Activated T-cell treated with anti-CD3 and anti-CD28 coated beads, Interleukin-2, amount 50 U/mL, for 4 hours (primary cell): ENCODE measurements around the gene RPS5. TPM values are rescaled to one million over a fixed set of nuclear protein-coding genes. Genes with fewer than 3 reads are reported as not detected.
"Not testable (repeated sequence)": the region's sequence is repeated elsewhere in the genome, so short reads cannot be mapped to it uniquely, and the experiment has no call there.

Experiments
- ATAC-seq, 2 donors: fragments of 200-7000 bp; cut with Tn5 transposase; one replicate each; pipeline ENCODE4 v1.10.0; 2021
- DNase-seq: peaks from one replicate; pipeline ENCODE4 v3.0.0-alpha.2; 2020
- H3K27me3 Mint-ChIP-seq: one replicate; pipeline ENCODE4 v1.8.0; 2021; ENCODE audit warnings: low read depth, mixed read lengths
- H3K36me3 Mint-ChIP-seq: one replicate; pipeline ENCODE4 v1.8.0; 2022; ENCODE audit warnings: mixed read lengths; ENCODE audit not compliant: insufficient read depth
- H3K4me1 Mint-ChIP-seq: one replicate; pipeline ENCODE4 v1.8.0; 2021; ENCODE audit warnings: low read depth, mixed read lengths
- H3K4me3 Mint-ChIP-seq: one replicate; pipeline ENCODE4 v1.8.0; 2021; ENCODE audit warnings: mild to moderate bottlenecking, moderate library complexity, mixed read lengths
- H3K9me3 Mint-ChIP-seq: one replicate; pipeline ENCODE4 v1.8.0; 2021; ENCODE audit warnings: mixed read lengths
- total RNA-seq, 3 donors: library from RNA; stranded (reverse); gene quantifications; one replicate each; pipeline ENCODE4 v1.2.1, GENCODE V29; 2021

The RPS5 gene
- total RNA-seq, 3 donors from 2014 or later, result 2,106 to 2,287 (median 2,120) TPM

- ATAC-seq, result no peak
- DNase-seq, result no peak
- H3K9me3 Mint-ChIP-seq, result no peaks in the 10 kb centered on the region
- H3K4me3 Mint-ChIP-seq, result no peak overlapping the region
- H3K27me3 Mint-ChIP-seq, result no peaks in the 10 kb centered on the region
- H3K4me1 Mint-ChIP-seq, result no peaks in the 10 kb centered on the region
- H3K36me3 Mint-ChIP-seq, result no peaks in the 10 kb centered on the region
These were observed 18.3 kb upstream of the RPS5 start for GRCh38 chr19:58368561-58369360.

- Mint-ChIP-seq H3K4me1 (no peaks in the 10 kb centered on the region), H3K4me3 (no peak overlapping the region), H3K36me3 (no peaks in the 10 kb centered on the region), H3K9me3 (no peaks in the 10 kb centered on the region), H3K27me3 (no peaks in the 10 kb centered on the region)
- ATAC-seq (no peak), DNase-seq (no peak)
These were observed 14.5 kb upstream of the RPS5 start for GRCh38 chr19:58372311-58373133.

- H3K36me3 Mint-ChIP-seq, result no peaks in the 10 kb centered on the region
- no peak for ATAC-seq
- no peak overlapping the region for H3K4me3 Mint-ChIP-seq
- no peak for DNase-seq
- no peaks in the 10 kb centered on the region for H3K27me3 Mint-ChIP-seq
- peaks cover 2% of the 10 kb centered on the region for H3K4me1 Mint-ChIP-seq
- H3K9me3 Mint-ChIP-seq, result no peaks in the 10 kb centered on the region
These were observed 12.9 kb upstream of the RPS5 start for GRCh38 chr19:58374200-58374599.

- peaks cover 16% of the 10 kb centered on the region for H3K4me1 Mint-ChIP-seq
- not testable (repeated sequence) for H3K27me3 Mint-ChIP-seq
These were observed 10.3 kb upstream of the RPS5 start for GRCh38 chr19:58376724-58377123.

GRCh38 chr19:58379246-58379645 is 7.8 kb upstream of the RPS5 start:
- Mint-ChIP-seq H3K4me1 (peaks cover 20% of the 10 kb centered on the region), H3K4me3 (peak overlapping the region; percentile 90), H3K9me3 (no peaks in the 10 kb centered on the region), H3K36me3 (no peaks in the 10 kb centered on the region), H3K27me3 (no peaks in the 10 kb centered on the region)
- no peak for ATAC-seq
- DNase-seq, result no peak

More at GRCh38 chr19:58376724-58377123, 10.3 kb upstream of the RPS5 start:
- not testable (repeated sequence) for H3K4me3 Mint-ChIP-seq, DNase-seq, H3K36me3 Mint-ChIP-seq, ATAC-seq, H3K9me3 Mint-ChIP-seq

- H3K4me3 Mint-ChIP-seq, result peak overlapping the region; percentile 90
- no peaks in the 10 kb centered on the region for H3K27me3 Mint-ChIP-seq
- DNase-seq (no peak), ATAC-seq (no peak)
- no peaks in the 10 kb centered on the region for H3K36me3 Mint-ChIP-seq
- H3K4me1 Mint-ChIP-seq, result peaks cover 20% of the 10 kb centered on the region
- H3K9me3 Mint-ChIP-seq, result no peaks in the 10 kb centered on the region
These were observed 6.9 kb upstream of the RPS5 start for GRCh38 chr19:58380037-58380661.

GRCh38 chr19:58380662-58381459 is 6.2 kb upstream of the RPS5 start, which contains the start of gene ZNF837:
Gene ZNF837, minus strand, starts transcription at chr19:58381030. Its CDS starts 11,698 bp downstream, at chr19:58369332.
- H3K27me3 Mint-ChIP-seq, result no peaks in the 10 kb centered on the region
- DNase-seq (peak; percentile 95), ATAC-seq (peak; percentile 85 to 86)
- peaks cover 26% of the 10 kb centered on the region for H3K4me1 Mint-ChIP-seq
- no peaks in the 10 kb centered on the region for H3K9me3 Mint-ChIP-seq
- H3K36me3 Mint-ChIP-seq, result no peaks in the 10 kb centered on the region
- peak within 1 kb of the TSS; percentile 90 for H3K4me3 Mint-ChIP-seq

GRCh38 chr19:58381460-58382212 is 5.4 kb upstream of the RPS5 start:
- peaks cover 29% of the 10 kb centered on the region for H3K4me1 Mint-ChIP-seq
- H3K27me3 Mint-ChIP-seq, result no peaks in the 10 kb centered on the region
- H3K9me3 Mint-ChIP-seq, result no peaks in the 10 kb centered on the region
- H3K4me3 Mint-ChIP-seq, result peak overlapping the region; percentile 90
- ATAC-seq, result no peak
- no peak for DNase-seq
- no peaks in the 10 kb centered on the region for H3K36me3 Mint-ChIP-seq

- Mint-ChIP-seq H3K36me3 (peaks cover 8% of the 10 kb centered on the region), H3K27me3 (no peaks in the 10 kb centered on the region), H3K4me3 (peak overlapping the region; percentile 76), H3K4me1 (peaks cover 35% of the 10 kb centered on the region), H3K9me3 (no peaks in the 10 kb centered on the region)
- DNase-seq (no peak), ATAC-seq (no peak)
These were observed 4.0 kb upstream of the RPS5 start for GRCh38 chr19:58382997-58383603.

- no peaks in the 10 kb centered on the region for H3K27me3 Mint-ChIP-seq
- DNase-seq, result no peak
- peak overlapping the region; percentile 96 for H3K4me3 Mint-ChIP-seq
- H3K36me3 Mint-ChIP-seq, result peaks cover 22% of the 10 kb centered on the region
- ATAC-seq, result no peak
- peaks cover 37% of the 10 kb centered on the region for H3K4me1 Mint-ChIP-seq
- H3K9me3 Mint-ChIP-seq, result no peaks in the 10 kb centered on the region
These were observed 1.7 kb upstream of the RPS5 start for GRCh38 chr19:58385313-58385890.

- peaks cover 40% of the 10 kb centered on the region for H3K4me1 Mint-ChIP-seq
- H3K9me3 Mint-ChIP-seq, result no peaks in the 10 kb centered on the region
- DNase-seq (no peak), ATAC-seq (peak; percentile 10 to 18)
- no peaks in the 10 kb centered on the region for H3K27me3 Mint-ChIP-seq
- H3K36me3 Mint-ChIP-seq, result peaks cover 27% of the 10 kb centered on the region
- H3K4me3 Mint-ChIP-seq, result peak overlapping the region; percentile 96
These were observed 1.0 kb upstream of the RPS5 start for GRCh38 chr19:58385891-58386575.
